Spleen (tissue), 7 donors: ENCODE measurements around the gene MYL3.

Source experiments
- CTCF ChIP-seq, 11 experiments: fragments of 200-600 bp in 7 of 11; fragments of 450-650 bp in 4 of 11; sonication (generic) in 4 of 11; IDR thresholded peaks in 8 of 11; conservative IDR thresholded peaks in 3 of 11; 1 replicate in 7 of 11; 2 replicates in 4 of 11; pipeline versions ENCODE4 v1.4.0 to v1.8.0; 2016 to 2021; ENCODE audit warnings: antibody characterized with exemption in 11 of 11, inconsistent platforms in 4 of 11, mild to moderate bottlenecking in 1 of 11
- POLR2A ChIP-seq, 3 donors: fragments of 450-650 bp; IDR thresholded peaks; one replicate each; pipeline ENCODE4 v1.5.1; 2017; ENCODE audit warnings: antibody characterized with exemption in 3 of 3, mild to moderate bottlenecking in 1 of 3
- POLR2AphosphoS5 ChIP-seq, 3 donors: sonication (generic); formaldehyde crosslinking; IDR thresholded peaks; one replicate each; pipeline ENCODE4 v1.5.1; 2017; ENCODE audit warnings: antibody characterized with exemption in 3 of 3
- donor health status: DM: no; HTN: no; CAD: no; lungs with moderate emphysema.
- donor health status: DM: no; HTN: no; CAD: no.
- donor health status: DM: no; HTN: no; CAD: no.

GRCh38 chr3:46860017-46860809, 3.0 kb downstream of the MYL3 start:
- peak in 6 of 11 experiments; percentile 20 to 42 (median 30) for TF ChIP-seq CTCF (IDR thresholded peaks at IDR 0.05 in 8 of 11, conservative IDR thresholded peaks at IDR 0.05 in 3 of 11)
- TF ChIP-seq POLR2A (IDR thresholded peaks at IDR 0.05): no peak
- TF ChIP-seq POLR2AphosphoS5 (IDR thresholded peaks at IDR 0.05): no peak
